Measurements from ENCODE around the gene SLCO4A1.

The SLCO4A1 gene

GRCh38 chr20:62692801-62693523 lies 50.7 kb downstream of the SLCO4A1 start:
- DNase-seq (ENCODE audit: extremely low read depth, low read depth), result no peak
- no peak overlapping the region for H3K4me3 ChIP-seq (replicated peaks; ENCODE audit: low read depth, low read length)
- TF ChIP-seq, protein P1, sequence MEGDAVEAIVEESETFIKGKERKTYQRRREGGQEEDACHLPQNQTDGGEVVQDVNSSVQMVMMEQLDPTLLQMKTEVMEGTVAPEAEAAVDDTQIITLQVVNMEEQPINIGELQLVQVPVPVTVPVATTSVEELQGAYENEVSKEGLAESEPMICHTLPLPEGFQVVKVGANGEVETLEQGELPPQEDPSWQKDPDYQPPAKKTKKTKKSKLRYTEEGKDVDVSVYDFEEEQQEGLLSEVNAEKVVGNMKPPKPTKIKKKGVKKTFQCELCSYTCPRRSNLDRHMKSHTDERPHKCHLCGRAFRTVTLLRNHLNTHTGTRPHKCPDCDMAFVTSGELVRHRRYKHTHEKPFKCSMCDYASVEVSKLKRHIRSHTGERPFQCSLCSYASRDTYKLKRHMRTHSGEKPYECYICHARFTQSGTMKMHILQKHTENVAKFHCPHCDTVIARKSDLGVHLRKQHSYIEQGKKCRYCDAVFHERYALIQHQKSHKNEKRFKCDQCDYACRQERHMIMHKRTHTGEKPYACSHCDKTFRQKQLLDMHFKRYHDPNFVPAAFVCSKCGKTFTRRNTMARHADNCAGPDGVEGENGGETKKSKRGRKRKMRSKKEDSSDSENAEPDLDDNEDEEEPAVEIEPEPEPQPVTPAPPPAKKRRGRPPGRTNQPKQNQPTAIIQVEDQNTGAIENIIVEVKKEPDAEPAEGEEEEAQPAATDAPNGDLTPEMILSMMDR (IDR thresholded peaks at IDR 0.05; ENCODE audit: low read depth, low read length, missing control alignments), result no peak

- TF ChIP-seq, protein P1 (IDR thresholded peaks at IDR 0.05; ENCODE audit: low read depth, low read length, missing control alignments), result no peak
- no peak overlapping the region for H3K4me3 ChIP-seq (replicated peaks; ENCODE audit: low read depth, low read length)
- DNase-seq (ENCODE audit: extremely low read depth, low read depth), result no peak
Observed at GRCh38 chr20:62693524-62693922, 51.2 kb downstream of the SLCO4A1 start.

- DNase-seq (ENCODE audit: extremely low read depth, low read depth), result no peak
- TF ChIP-seq, protein P1 (IDR thresholded peaks at IDR 0.05; ENCODE audit: low read depth, low read length, missing control alignments), result no peak
- H3K4me3 ChIP-seq (replicated peaks; ENCODE audit: low read depth, low read length), result no peak overlapping the region
Observed at GRCh38 chr20:62694106-62694505, 51.8 kb downstream of the SLCO4A1 start.

DNA sequence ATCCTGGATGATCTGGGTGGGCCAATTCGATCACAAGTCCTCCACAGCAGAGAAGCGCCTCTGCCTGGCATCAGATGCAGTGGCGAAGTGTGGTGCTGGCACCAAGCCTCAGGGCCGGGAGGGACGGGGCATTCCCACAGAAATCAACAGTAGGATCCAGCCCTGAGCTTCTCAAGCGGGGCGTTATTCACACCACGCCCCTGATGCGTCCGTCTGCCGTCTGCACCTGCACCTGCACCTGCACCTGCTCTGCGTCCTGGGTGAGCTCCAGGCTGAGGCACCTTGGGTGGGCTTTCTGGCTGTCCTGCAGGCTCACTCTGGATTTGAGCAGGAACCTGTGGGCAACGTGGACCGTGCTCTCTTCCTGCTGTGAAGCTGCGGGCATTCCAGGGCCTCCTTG lies 52.6 kb downstream of the SLCO4A1 start:
- TF ChIP-seq, protein P1 (IDR thresholded peaks at IDR 0.05; ENCODE audit: low read depth, low read length, missing control alignments), result no peak
- H3K4me3 ChIP-seq (replicated peaks; ENCODE audit: low read depth, low read length), result no peak overlapping the region
- no peak for DNase-seq (ENCODE audit: extremely low read depth, low read depth)

- DNase-seq (ENCODE audit: extremely low read depth, low read depth), result no peak
- TF ChIP-seq, protein P1 (IDR thresholded peaks at IDR 0.05; ENCODE audit: low read depth, low read length, missing control alignments), result no peak
- no peak overlapping the region for H3K4me3 ChIP-seq (replicated peaks; ENCODE audit: low read depth, low read length)
Observed at GRCh38 chr20:62695448-62696414, 53.4 kb downstream of the SLCO4A1 start.

GRCh38 chr20:62696434-62696957 lies 54.2 kb downstream of the SLCO4A1 start:
- no peak for DNase-seq (ENCODE audit: extremely low read depth, low read depth)
- no peak overlapping the region for H3K4me3 ChIP-seq (replicated peaks; ENCODE audit: low read depth, low read length)
- TF ChIP-seq, protein P1 (IDR thresholded peaks at IDR 0.05; ENCODE audit: low read depth, low read length, missing control alignments), result no peak

Data from HFF-Myc (cell line).